HFFc6 (cell line): Measurements from ENCODE around the gene PLXDC2. TPM values are rescaled to one million over a fixed set of nuclear protein-coding genes. Genes with fewer than 3 reads are reported as not detected.

Source experiments
- DNase-seq: peaks from one replicate; pipeline ENCODE4 v3.0.0-alpha.2; 2018
- H3K27ac Mint-ChIP-seq: 2 replicates; pipeline ENCODE4 v1.8.0; 2020; ENCODE audit warnings: mild to moderate bottlenecking, mixed read lengths
- H3K27me3 Mint-ChIP-seq: 2 replicates; pipeline ENCODE4 v1.8.0; 2021; ENCODE audit warnings: mild to moderate bottlenecking, moderate library complexity, mixed read lengths; ENCODE audit not compliant: insufficient read depth
- H3K36me3 Mint-ChIP-seq: 2 replicates; pipeline ENCODE4 v1.8.0; 2021; ENCODE audit warnings: low read depth, mixed read lengths
- H3K4me1 Mint-ChIP-seq: 2 replicates; pipeline ENCODE4 v1.8.0; 2020; ENCODE audit warnings: low read depth, mixed read lengths
- H3K4me3 Mint-ChIP-seq: 2 replicates; pipeline ENCODE4 v1.8.0; 2020; ENCODE audit warnings: mild to moderate bottlenecking, moderate library complexity, mixed read lengths
- H3K9me3 Mint-ChIP-seq: 2 replicates; pipeline ENCODE4 v1.8.0; 2020; ENCODE audit warnings: mild to moderate bottlenecking, mixed read lengths
- CTCF ChIP-seq: fragments of 200-600 bp; sonication (generic); IDR thresholded peaks from 2 replicates; pipeline ENCODE4 v1.5.0; 2021; ENCODE audit warnings: antibody characterized with exemption, mild to moderate bottlenecking
- total RNA-seq, 6 experiments: library from RNA; stranded (reverse); fragmentation: NEBNext Ultra II Directional; extraction: Animal tissue kit (Norgen Biotek cat#: 25700); gene quantifications; 2 replicates in 1 of 6; 3 replicates in 5 of 6; pipeline ENCODE4 v1.2.3, GENCODE V29; 2021

Gene PLXDC2
- total RNA-seq, 6 experiments from 2014 or later, result 0.17 to 2.3 (median 0.36) TPM

- TF ChIP-seq CTCF, result no peak
- Mint-ChIP-seq H3K27me3 (no peaks in the 10 kb centered on the region), H3K27ac (no peak overlapping the region), H3K4me3 (no peak overlapping the region), H3K4me1 (no peaks in the 10 kb centered on the region), H3K9me3 (peaks cover 5% of the 10 kb centered on the region), H3K36me3 (no peaks in the 10 kb centered on the region; the same call in 1 of the 2 replicates)
- no peak for DNase-seq
Observed at GRCh38 chr10:19845503-19846368, 29.5 kb downstream of the PLXDC2 start.

- H3K4me1 Mint-ChIP-seq, result no peaks in the 10 kb centered on the region
- H3K4me3 Mint-ChIP-seq, result no peak overlapping the region
- no peak overlapping the region for H3K27ac Mint-ChIP-seq
- peaks cover 5% of the 10 kb centered on the region for H3K9me3 Mint-ChIP-seq
- no peaks in the 10 kb centered on the region; the same call in 1 of the 2 replicates for H3K36me3 Mint-ChIP-seq
- DNase-seq, result no peak
- no peak for TF ChIP-seq CTCF
- no peaks in the 10 kb centered on the region for H3K27me3 Mint-ChIP-seq
Observed at GRCh38 chr10:19847321-19847720, 31.1 kb downstream of the PLXDC2 start.

- no peak for TF ChIP-seq CTCF
- no peaks in the 10 kb centered on the region for H3K27me3 Mint-ChIP-seq
- H3K9me3 Mint-ChIP-seq, result peaks cover 7% of the 10 kb centered on the region
- DNase-seq, result no peak
- H3K27ac Mint-ChIP-seq, result no peak overlapping the region
- no peak overlapping the region for H3K4me3 Mint-ChIP-seq
- H3K36me3 Mint-ChIP-seq, result no peaks in the 10 kb centered on the region; the same call in 1 of the 2 replicates
- H3K4me1 Mint-ChIP-seq, result no peaks in the 10 kb centered on the region
Observed at GRCh38 chr10:19848226-19848985, 32.2 kb downstream of the PLXDC2 start.

- Mint-ChIP-seq H3K4me1 (no peaks in the 10 kb centered on the region), H3K4me3 (no peak overlapping the region), H3K36me3 (no peaks in the 10 kb centered on the region), H3K27me3 (no peaks in the 10 kb centered on the region), H3K9me3 (peaks cover 26% of the 10 kb centered on the region), H3K27ac (no peak overlapping the region)
- TF ChIP-seq CTCF, result no peak
- no peak for DNase-seq
Observed at GRCh38 chr10:19853831-19854230, 37.6 kb downstream of the PLXDC2 start.

- Mint-ChIP-seq H3K36me3 (peaks cover 5% of the 10 kb centered on the region; the same call in 1 of the 2 replicates), H3K27me3 (peaks cover 3% of the 10 kb centered on the region; the same call in 1 of the 2 replicates), H3K9me3 (peaks cover 45% of the 10 kb centered on the region), H3K27ac (no peak overlapping the region), H3K4me1 (no peaks in the 10 kb centered on the region), H3K4me3 (no peak overlapping the region)
- no peak for DNase-seq
- no peak for TF ChIP-seq CTCF
Observed at GRCh38 chr10:19857876-19858275, 41.6 kb downstream of the PLXDC2 start.
